Ovary (tissue), 9 donors: Measurements from ENCODE around the gene EMC6. TPM values are rescaled to one million over a fixed set of nuclear protein-coding genes. Genes with fewer than 3 reads are reported as not detected.
"Not testable (repeated sequence)": the region's sequence is repeated elsewhere in the genome, so short reads cannot be mapped to it uniquely, and the experiment has no call there.

Experiments
- DNase-seq, 5 donors: peaks; one replicate each; pipeline ENCODE4 v3.0.0-alpha.2; 2019 to 2020
- H3K27ac ChIP-seq, 2 donors: fragments of 200-600 bp; one replicate each; pipeline versions ENCODE4 v1.5.1 to v1.8.0; 2019 to 2022
- H3K27me3 ChIP-seq: fragments of 200-600 bp; one replicate; pipeline ENCODE4 v1.8.0; 2022
- H3K36me3 ChIP-seq: fragments of 200-600 bp; sonication (generic); one replicate; pipeline ENCODE4 v1.5.1; 2019
- H3K4me1 ChIP-seq: one replicate; pipeline ENCODE4 v1.8.1; 2013; ENCODE audit warnings: mild to moderate bottlenecking, moderate library complexity; ENCODE audit not compliant: insufficient read depth
- H3K4me3 ChIP-seq: fragments of 200-600 bp; sonication (generic); one replicate; pipeline ENCODE4 v1.5.1; 2017
- H3K9me3 ChIP-seq, 2 donors: fragments of 200-600 bp in 1 of 2; sonication (generic) in 1 of 2; one replicate each; pipeline versions ENCODE4 v1.5.1 to v1.8.1; 2013 to 2019; ENCODE audit warnings: mild to moderate bottlenecking in 1 of 2, moderate library complexity in 1 of 2
- CTCF ChIP-seq, 3 donors: fragments of 450-650 bp in 2 of 3; fragments of 200-600 bp in 1 of 3; IDR thresholded peaks; one replicate each; pipeline versions ENCODE4 v1.5.1 to v1.8.0; 2016 to 2022; ENCODE audit warnings: antibody characterized with exemption in 3 of 3, mild to moderate bottlenecking in 1 of 3
- EP300 ChIP-seq: sonication (generic); formaldehyde crosslinking; IDR thresholded peaks from one replicate; pipeline ENCODE4 v1.6.1; 2017; ENCODE audit warnings: antibody characterized with exemption
- POLR2A ChIP-seq: fragments of 450-650 bp; IDR thresholded peaks from one replicate; pipeline ENCODE4 v1.6.1; 2017; ENCODE audit warnings: antibody characterized with exemption, mild to moderate bottlenecking, moderate library complexity
- WGBS, 3 donors: extraction: QIAGEN DNeasy Blood & Tissue Kit in 1 of 3; methylation state at CpG; one replicate each; pipeline versions ENCODE4 v1.1.5 to v1.1.7; 2013 to 2017; 5-methylcytosine and 5-hydroxymethylcytosine counted together
- intact Hi-C, 4 donors: fragments of 100-400 bp; cut with DNase I; formaldehyde crosslinking; loops; one replicate each; pipeline versions ENCODE4 v1.11.0 to v1.15.1; 2022 to 2023
- polyA plus RNA-seq, 2 donors: library from polyadenylated mRNA; stranded (reverse); fragments of 200-250 nt in 1 of 2; fragments of 350-450 nt in 1 of 2; fragmentation: Illumina TruSeq in 1 of 2; extraction: RNeasy Lipid Tissue Mini Kit (QIAGEN cat#74804) in 1 of 2; gene quantifications; one replicate each; pipeline ENCODE4 v1.2.3, GENCODE V29; 2013 to 2014
- total RNA-seq, 7 donors: library from RNA; depleted of rRNA in 2 of 7; stranded (reverse); fragments of >200 nt in 2 of 7; fragmentation: NEBNext Ultra II Directional in 3 of 7; extraction: Animal tissue kit (Norgen Biotek cat#: 25700) in 3 of 7; gene quantifications; one replicate each; pipeline versions ENCODE4 v1.1.0 to v1.2.4, GENCODE V29; 2016 to 2023
- donor health status: DM: no; HTN: no; CAD: no; lungs with moderate emphysema.
- donor health status: DM: no; HTN: no; CAD: no.
- donor health status: Bipolar disorder and iron deficiency.
- donor health status: DM: yes; HTN: yes; CAD: no.
- donor health status: DM: no; HTN: no; CAD: no.
- donor health status: DM: yes; HTN: yes; CAD: no.

The EMC6 gene
- total and polyA plus RNA-seq, 9 donors: 7.6 to 38.9 (median 20.5) TPM

- Histone ChIP-seq H3K4me1 (no peaks in the 10 kb centered on the region), H3K9me3 (peaks cover 0 to 5% of the 10 kb centered on the region in 2 donors), H3K4me3 (peak within 1 kb of the TSS; percentile 8), H3K36me3 (no peaks in the 10 kb centered on the region), H3K27me3 (no peaks in the 10 kb centered on the region), H3K27ac (no peak within 1 kb of the TSS)
- TF ChIP-seq EP300 (no peak), CTCF (IDR thresholded peaks at IDR 0.05) (no peak), POLR2A (no peak)
- 0 to 1% (median 1%) methylated on average over 63 to 65 of the region's 65 CpGs for WGBS, 3 donors
- intact Hi-C loops: no loop called here
- peak in 1 of 5 donors; percentile 31 for DNase-seq
These were observed 27.3 kb downstream of the EMC6 start, which contains the start of gene P2RX5 for GRCh38 chr17:3695723-3696411. P2RX5 (minus strand) TSS chr17:3696155; CDS start chr17:3696005, 150 bp downstream.

GRCh38 chr17:3697103-3697476, 28.5 kb downstream of the EMC6 start:
- no peak for DNase-seq
- peaks cover 0 to 5% of the 10 kb centered on the region in 2 donors for H3K9me3 ChIP-seq
- H3K4me1 ChIP-seq: no peaks in the 10 kb centered on the region
- H3K27me3 ChIP-seq: no peaks in the 10 kb centered on the region
- no peak for TF ChIP-seq EP300
- no peak for TF ChIP-seq CTCF (IDR thresholded peaks at IDR 0.05)
- TF ChIP-seq POLR2A: no peak
- 31 to 44% (median 38%) methylated on average over 12 of the region's 12 CpGs for whole genome bisulfite sequencing, 3 donors
- no peak overlapping the region for H3K27ac ChIP-seq
- H3K36me3 ChIP-seq: no peaks in the 10 kb centered on the region
- no peak overlapping the region for H3K4me3 ChIP-seq
- intact Hi-C loops: no loop called here

- TF ChIP-seq CTCF (IDR thresholded peaks at IDR 0.05) (no peak), POLR2A (no peak), EP300 (no peak)
- Histone ChIP-seq H3K36me3 (no peaks in the 10 kb centered on the region), H3K4me3 (no peak overlapping the region), H3K27ac (no peak overlapping the region), H3K27me3 (no peaks in the 10 kb centered on the region), H3K4me1 (no peaks in the 10 kb centered on the region), H3K9me3 (peaks cover 0 to 5% of the 10 kb centered on the region in 2 donors)
- intact Hi-C loops: no loop called here
- 78 to 92% (median 91%) methylated on average over 4 of the region's 4 CpGs for WGBS, 3 donors
- no peak for DNase-seq
These were observed 29.5 kb downstream of the EMC6 start for GRCh38 chr17:3698139-3698538.

- Histone ChIP-seq H3K36me3 (no peaks in the 10 kb centered on the region), H3K4me1 (no peaks in the 10 kb centered on the region), H3K27ac (no peak overlapping the region), H3K4me3 (no peak overlapping the region), H3K9me3 (peaks cover 0 to 5% of the 10 kb centered on the region in 2 donors), H3K27me3 (no peaks in the 10 kb centered on the region)
- intact Hi-C loops: no loop called here
- WGBS, 3 donors: 82 to 90% (median 86%) methylated on average over 4 of the region's 4 CpGs
- TF ChIP-seq CTCF (IDR thresholded peaks at IDR 0.05) (no peak), POLR2A (no peak), EP300 (no peak)
- no peak for DNase-seq
These were observed 31.3 kb downstream of the EMC6 start for GRCh38 chr17:3699951-3700350.

GRCh38 chr17:3702041-3702539, 33.5 kb downstream of the EMC6 start:
- WGBS, 3 donors: 81 to 86% (median 81%) methylated on average over 6 to 7 of the region's 7 CpGs
- H3K27ac ChIP-seq, intact Hi-C loops, H3K4me3 ChIP-seq, H3K36me3 ChIP-seq, DNase-seq, H3K4me1 ChIP-seq, H3K27me3 ChIP-seq, H3K9me3 ChIP-seq: not testable (repeated sequence)
